ENCODE results near the gene SMURF2. TPM values are rescaled to one million over a fixed set of nuclear protein-coding genes. Genes with fewer than 3 reads are reported as not detected.

The SMURF2 gene
- total and polyA plus RNA-seq, 11 donors, result 3.6 to 17.5 (median 12.2) TPM

DNA sequence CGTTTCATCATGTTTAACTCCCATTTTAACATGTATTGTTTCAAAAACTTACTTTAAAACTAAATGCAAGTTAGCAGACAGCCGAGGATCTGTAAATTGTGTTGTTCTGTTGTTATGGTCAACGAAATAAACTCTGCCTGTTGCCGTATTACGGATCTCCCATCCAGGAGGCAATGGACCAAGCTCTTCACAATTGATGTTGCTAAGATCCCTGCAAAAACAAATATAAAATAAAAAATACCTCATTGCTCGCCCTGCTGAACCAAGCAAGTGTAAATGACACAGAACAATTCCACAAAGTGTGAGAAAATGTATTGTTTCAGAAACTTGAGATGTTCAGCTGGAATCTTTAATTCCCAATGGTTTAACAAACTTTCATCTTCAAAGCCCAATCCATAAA is 90.4 kb downstream of the SMURF2 start:
- H3K36me3 ChIP-seq, result peaks cover 0 to 78% (median 55%) of the 10 kb centered on the region in 9 donors
- H3K9me3 ChIP-seq, result no peaks in the 10 kb centered on the region
- H3K27me3 ChIP-seq, result no peaks in the 10 kb centered on the region
- H3K4me1 ChIP-seq, result peaks cover 0 to 12% (median 2%) of the 10 kb centered on the region in 12 donors
- DNase-seq (no peak), ATAC-seq (no peak)
- TF ChIP-seq POLR2A (IDR thresholded peaks at IDR 0.05), result no peak
- no peak for TF ChIP-seq CTCF (IDR thresholded peaks at IDR 0.05)
- 80 to 89% (median 83%) methylated on average over 6 of the region's 6 CpGs for WGBS, 4 donors
- intact Hi-C loops (cut with DNase I), result loop anchor here in 2 of 10 donors (5.0 to 10.0 kb wide), 2 partner anchors 57 to 76 kb away; no protein-coding TSS in a partner anchor
- no peak overlapping the region for H3K4me3 ChIP-seq
- no peak overlapping the region for H3K27ac ChIP-seq

- no peak overlapping the region for H3K27ac ChIP-seq
- ATAC-seq, result no peak
Observed at GRCh38 chr17:64565563-64565962, 96.5 kb downstream of the SMURF2 start.

GRCh38 chr17:64564098-64564497 is 98.0 kb downstream of the SMURF2 start:
- 96 to 100% (median 97%) methylated on average over 1 of the region's 1 CpG for WGBS, 4 donors
- no peak for DNase-seq

More at GRCh38 chr17:64565563-64565962, 96.5 kb downstream of the SMURF2 start:
- intact Hi-C loops (cut with DNase I), result loop anchor here in 1 of 10 donors (5.0 kb wide), 1 partner anchor 37 kb away; no protein-coding TSS in a partner anchor
- Histone ChIP-seq H3K4me1 (peaks cover 0 to 8% (median 0%) of the 10 kb centered on the region in 12 donors), H3K9me3 (no peaks in the 10 kb centered on the region), H3K4me3 (no peak overlapping the region), H3K36me3 (peaks cover 0 to 77% (median 64%) of the 10 kb centered on the region in 9 donors), H3K27me3 (no peaks in the 10 kb centered on the region)
- TF ChIP-seq CTCF (IDR thresholded peaks at IDR 0.05) (no peak), POLR2A (IDR thresholded peaks at IDR 0.05) (no peak)
- DNase-seq, result no peak

GRCh38 chr17:64555281-64555680 is 106.8 kb downstream of the SMURF2 start:
- TF ChIP-seq CTCF (IDR thresholded peaks at IDR 0.05) (no peak), POLR2A (IDR thresholded peaks at IDR 0.05) (no peak)
- no peaks in the 10 kb centered on the region for H3K9me3 ChIP-seq
- DNase-seq, result no peak
- intact Hi-C loops (cut with DNase I), result loop anchor here in 1 of 10 donors (10.0 kb wide), 1 partner anchor 90 kb away; no protein-coding TSS in a partner anchor
- H3K27me3 ChIP-seq, result no peaks in the 10 kb centered on the region
- no peaks in the 10 kb centered on the region for H3K4me1 ChIP-seq
- H3K4me3 ChIP-seq, result no peak overlapping the region
- no peak for ATAC-seq
- WGBS, 4 donors, result 83 to 92% (median 89%) methylated on average over 4 of the region's 4 CpGs
- H3K36me3 ChIP-seq, result peaks cover 0 to 100% (median 85%) of the 10 kb centered on the region in 9 donors
- no peak overlapping the region for H3K27ac ChIP-seq

More at GRCh38 chr17:64564098-64564497, 98.0 kb downstream of the SMURF2 start:
- TF ChIP-seq CTCF (IDR thresholded peaks at IDR 0.05) (no peak), POLR2A (IDR thresholded peaks at IDR 0.05) (no peak)
- no peak overlapping the region for H3K4me3 ChIP-seq
- no peaks in the 10 kb centered on the region for H3K9me3 ChIP-seq
- ATAC-seq, result no peak
- no peaks in the 10 kb centered on the region for H3K27me3 ChIP-seq
- H3K36me3 ChIP-seq, result peaks cover 0 to 78% (median 64%) of the 10 kb centered on the region in 9 donors
- peaks cover 0 to 8% (median 0%) of the 10 kb centered on the region in 12 donors for H3K4me1 ChIP-seq
- H3K27ac ChIP-seq, result no peak overlapping the region
- intact Hi-C loops (cut with DNase I), result no loop called here

Data from heart left ventricle (tissue), 16 donors.